Measurements from ENCODE around the gene ACP2. TPM values are rescaled to one million over a fixed set of nuclear protein-coding genes. Genes with fewer than 3 reads are reported as not detected.
A peak's percentile ranks its signal among the peaks of the same experiment; 100 is the strongest.

The ACP2 gene
- polyA plus RNA-seq, 3 donors: 30.4 to 40.0 (median 35.9) TPM

DNA sequence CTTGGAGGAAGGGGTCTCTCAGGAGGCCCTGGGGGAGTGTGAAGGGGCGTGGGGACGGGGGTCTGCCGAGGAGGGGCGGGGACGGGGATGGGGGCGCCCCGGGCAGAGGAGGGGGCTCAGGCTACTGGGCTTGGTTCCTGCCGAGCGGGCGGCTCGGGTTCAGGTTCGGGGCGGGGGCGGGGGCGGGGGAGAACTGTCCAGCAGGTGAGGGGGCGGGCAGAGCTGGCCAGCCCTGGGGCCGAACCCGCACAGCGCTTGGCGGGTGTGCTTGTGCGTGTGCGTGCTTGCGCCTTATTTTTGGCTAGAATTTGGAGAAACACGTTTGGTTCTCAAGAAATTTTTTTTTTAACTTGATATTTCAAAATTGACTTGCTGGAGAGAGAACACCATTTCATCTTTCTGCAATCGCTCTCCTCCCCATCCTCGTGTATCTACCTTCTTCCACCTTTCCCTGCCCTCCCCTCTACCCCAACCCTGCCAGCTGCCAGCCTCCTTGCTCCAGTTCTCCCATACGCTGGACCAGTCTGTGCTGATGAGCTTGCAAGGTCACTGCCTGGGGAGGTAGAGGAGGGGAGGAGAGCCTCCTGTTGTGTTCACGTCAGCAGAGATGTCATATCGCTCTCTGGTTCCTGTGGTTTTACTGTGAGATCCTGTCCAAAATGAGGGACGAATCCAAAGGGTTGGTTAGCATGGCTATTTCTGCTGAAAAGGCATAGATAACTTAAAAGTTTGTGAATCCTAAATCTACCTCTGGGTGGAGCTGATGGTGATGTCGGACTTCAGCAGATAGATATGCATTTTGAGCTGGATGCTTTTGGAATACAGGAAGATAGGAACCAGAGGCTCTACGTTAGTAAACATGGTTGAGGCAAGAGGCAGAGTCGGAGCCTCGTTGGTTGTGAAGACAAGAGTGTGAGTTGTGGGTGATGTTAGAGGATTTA, 22.0 kb upstream of the ACP2 start:
- 1 to 2% (median 2%) methylated on average over 29 to 34 of the region's 34 CpGs for WGBS, 3 donors
- peak overlapping the region; percentile 36 for H3K27ac ChIP-seq (ENCODE audit: low read depth, low read length)

DNA sequence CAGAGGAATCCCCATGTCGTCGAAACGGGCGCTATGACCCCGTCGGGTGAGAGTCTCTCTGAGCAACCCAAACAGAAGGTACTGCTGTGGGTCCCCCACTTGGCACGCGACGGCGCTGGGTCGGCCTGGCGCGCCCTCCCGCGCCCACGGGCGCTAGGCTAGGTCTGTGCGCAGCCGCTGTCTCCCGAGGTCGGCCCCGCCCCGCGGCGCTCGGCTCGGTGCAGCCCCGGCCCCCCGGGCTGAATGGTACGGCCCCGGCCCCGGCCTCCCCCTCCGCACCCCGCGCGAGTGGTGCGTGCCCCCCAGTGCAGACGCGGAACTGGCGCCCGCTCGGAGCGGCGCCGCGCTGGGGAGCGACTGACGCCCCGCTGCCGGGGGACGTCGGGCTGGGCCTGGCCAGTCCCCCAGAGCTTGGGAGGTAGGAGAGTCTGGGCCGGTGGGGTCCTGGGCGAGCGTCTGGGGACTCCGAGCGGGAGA, 21.3 kb upstream of the ACP2 start, which contains the start of gene MADD:
Gene MADD, plus strand, starts transcription at position 305 of the 477 bp plus-strand sequence.
- H3K27ac ChIP-seq (ENCODE audit: low read depth, low read length): peak within 1 kb of the TSS; percentile 36
- 1% methylated on average over 17 to 57 of the region's 57 CpGs for WGBS, 3 donors

DNA sequence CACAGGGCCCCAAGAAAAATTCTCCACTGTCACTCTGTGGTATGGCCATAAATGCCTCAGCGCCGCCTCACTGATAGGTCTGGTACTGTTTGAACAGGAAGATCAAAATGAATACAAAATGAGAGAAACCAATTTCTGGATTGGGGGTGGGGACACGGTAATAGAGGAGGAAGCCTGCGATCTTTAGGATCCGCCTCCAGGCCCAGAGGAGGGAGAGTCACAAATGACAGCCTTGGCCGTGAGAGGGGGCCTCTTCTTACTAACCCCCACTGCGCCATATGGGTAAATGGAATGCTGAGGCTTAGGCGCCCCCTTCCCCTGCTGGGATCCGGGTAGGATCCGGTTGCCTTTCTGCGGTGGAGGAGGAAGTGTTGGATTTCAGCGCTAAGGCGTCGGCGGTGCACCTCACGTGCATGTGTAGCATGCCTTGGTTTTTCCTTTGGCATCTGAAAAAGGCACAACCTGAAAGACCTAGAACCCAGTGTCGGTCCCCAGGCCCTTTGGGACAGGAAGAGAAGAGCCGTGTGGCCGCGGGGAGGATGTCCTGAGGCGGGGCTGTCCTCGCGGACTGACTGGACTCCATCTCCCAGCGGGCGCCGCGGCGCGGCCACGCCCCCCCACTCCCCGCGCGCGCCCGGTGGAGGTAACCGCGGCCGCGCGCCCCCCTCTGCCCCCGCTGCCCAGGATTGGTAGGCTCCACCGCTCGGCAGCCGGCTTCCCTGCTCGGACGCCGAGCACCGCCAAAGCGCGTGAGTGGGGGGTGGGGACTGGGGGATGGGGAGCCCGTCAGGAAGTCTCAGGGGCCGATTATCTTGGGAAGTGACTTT, 20.6 kb upstream of the ACP2 start:
- H3K27ac ChIP-seq (ENCODE audit: low read depth, low read length): peak overlapping the region; percentile 36
- 0 to 3% (median 1%) methylated on average over 45 to 52 of the region's 52 CpGs for WGBS, 3 donors

DNA sequence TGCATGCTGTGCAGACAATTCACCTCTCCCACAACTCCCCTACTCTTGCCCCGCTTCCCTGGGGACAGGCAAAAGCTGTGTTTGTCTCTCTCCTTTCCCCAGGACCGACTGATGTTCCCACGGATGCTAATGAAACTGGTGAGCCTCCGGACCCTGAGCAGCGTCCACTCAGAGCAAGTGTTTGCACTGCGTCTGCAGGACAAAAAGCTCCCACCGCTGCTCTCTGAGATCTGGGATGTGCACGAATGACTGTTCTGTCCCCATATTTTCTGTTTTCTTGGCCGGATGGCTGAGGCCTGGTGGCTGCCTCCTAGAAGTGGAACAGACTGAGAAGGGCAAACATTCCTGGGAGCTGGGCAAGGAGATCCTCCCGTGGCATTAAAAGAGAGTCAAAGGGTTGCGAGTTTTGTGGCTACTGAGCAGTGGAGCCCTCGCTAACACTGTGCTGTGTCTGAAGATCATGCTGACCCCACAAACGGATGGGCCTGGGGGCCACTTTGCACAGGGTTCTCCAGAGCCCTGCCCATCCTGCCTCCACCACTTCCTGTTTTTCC, 19.9 kb upstream of the ACP2 start:
- WGBS, 3 donors: 41 to 63% (median 44%) methylated on average over 13 of the region's 13 CpGs
- H3K27ac ChIP-seq (ENCODE audit: low read depth, low read length): no peak overlapping the region

DNA sequence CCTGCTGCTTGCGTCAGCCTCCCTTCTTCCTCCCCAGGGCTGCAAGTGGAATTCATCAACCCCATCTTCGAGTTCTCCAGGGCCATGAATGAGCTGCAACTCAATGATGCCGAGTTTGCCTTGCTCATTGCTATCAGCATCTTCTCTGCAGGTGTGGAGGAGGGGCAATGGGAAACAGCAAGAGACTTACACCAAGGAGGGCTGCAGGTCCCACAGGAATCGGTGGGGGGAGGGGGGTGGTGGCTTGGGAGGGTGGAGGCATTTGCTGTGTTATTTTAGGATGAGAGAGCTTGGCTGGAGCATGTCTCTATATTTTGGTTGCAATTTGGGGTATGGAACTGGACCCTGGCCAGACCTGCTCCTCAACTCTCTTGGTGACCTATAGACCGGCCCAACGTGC, 19.3 kb upstream of the ACP2 start:
- WGBS, 3 donors: 59 to 81% (median 61%) methylated on average over 6 of the region's 6 CpGs
- H3K27ac ChIP-seq (ENCODE audit: low read depth, low read length): no peak overlapping the region

DNA sequence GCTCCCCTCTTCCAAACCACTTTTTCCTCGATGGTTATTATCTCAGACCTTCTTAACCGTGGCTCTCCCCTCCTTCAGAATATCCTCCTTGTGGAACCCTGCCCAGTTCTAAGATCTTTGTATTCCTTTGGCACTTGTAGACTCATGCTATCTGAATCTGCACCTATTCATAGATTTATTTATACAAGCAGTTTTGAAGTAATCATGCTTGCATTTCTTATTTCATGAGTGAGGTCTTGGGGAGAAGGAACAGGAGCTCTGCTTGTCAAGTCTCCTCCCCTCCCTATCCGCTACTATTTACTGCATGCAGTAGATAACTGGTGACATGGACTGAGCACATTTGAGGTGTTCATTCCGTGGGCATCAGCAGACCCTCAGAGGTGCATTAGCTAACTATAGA, 15.9 kb upstream of the ACP2 start:
- no peak overlapping the region for H3K27ac ChIP-seq (ENCODE audit: low read depth, low read length)
- WGBS, 3 donors: 76 to 82% (median 81%) methylated on average over 4 of the region's 4 CpGs

DNA sequence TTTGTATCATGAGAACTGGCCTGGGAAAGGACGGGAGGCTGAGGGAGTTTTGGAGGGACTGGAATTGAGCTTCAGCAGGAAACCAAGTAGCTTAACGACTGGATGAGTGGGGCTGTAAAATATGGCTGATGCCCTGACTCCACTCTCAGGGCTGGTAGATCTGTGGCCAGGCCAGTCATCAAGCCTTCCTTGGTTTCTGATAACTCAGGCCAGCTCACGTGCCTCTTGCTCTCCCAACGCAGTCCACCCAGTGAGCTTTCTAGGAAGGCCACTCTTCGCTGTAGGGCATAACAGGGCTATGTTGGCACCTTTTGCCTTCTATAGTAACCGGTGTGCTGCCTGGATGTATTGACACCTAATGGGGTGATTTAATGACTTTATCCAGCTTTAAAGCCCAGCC, 15.5 kb upstream of the ACP2 start:
- H3K27ac ChIP-seq (ENCODE audit: low read depth, low read length): no peak overlapping the region
- 88 to 90% (median 89%) methylated on average over 6 of the region's 6 CpGs for WGBS, 3 donors

DNA sequence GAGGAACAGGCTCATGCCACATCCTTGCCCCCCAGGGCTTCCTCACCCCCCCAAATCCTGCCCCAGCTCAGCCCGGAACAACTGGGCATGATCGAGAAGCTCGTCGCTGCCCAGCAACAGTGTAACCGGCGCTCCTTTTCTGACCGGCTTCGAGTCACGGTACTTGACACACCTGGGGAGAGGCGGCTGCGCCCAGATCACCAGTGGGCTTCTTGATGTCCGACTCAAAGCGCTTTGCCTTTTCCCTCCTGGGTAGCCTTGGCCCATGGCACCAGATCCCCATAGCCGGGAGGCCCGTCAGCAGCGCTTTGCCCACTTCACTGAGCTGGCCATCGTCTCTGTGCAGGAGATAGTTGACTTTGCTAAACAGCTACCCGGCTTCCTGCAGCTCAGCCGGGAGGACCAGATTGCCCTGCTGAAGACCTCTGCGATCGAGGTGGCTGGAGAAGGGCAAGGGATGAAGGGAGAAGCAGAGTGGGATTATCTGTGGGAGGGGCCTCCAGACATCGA, 12.7 kb upstream of the ACP2 start:
- WGBS, 3 donors: 77 to 88% (median 78%) methylated on average over 21 to 22 of the region's 22 CpGs
- no peak overlapping the region for H3K27ac ChIP-seq (ENCODE audit: low read depth, low read length)

DNA sequence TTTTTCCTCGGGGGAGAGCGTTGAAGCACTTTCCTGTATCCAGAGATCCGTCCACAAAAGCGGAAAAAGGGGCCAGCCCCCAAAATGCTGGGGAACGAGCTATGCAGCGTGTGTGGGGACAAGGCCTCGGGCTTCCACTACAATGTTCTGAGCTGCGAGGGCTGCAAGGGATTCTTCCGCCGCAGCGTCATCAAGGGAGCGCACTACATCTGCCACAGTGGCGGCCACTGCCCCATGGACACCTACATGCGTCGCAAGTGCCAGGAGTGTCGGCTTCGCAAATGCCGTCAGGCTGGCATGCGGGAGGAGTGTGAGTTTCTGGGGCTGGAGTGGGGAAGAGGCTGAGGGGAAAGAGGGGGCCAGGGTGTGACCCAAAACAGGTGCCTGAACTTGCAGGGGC, 11.8 kb upstream of the ACP2 start:
- 83 to 93% (median 89%) methylated on average over 19 of the region's 19 CpGs for WGBS, 3 donors
- H3K27ac ChIP-seq (ENCODE audit: low read depth, low read length): no peak overlapping the region

DNA sequence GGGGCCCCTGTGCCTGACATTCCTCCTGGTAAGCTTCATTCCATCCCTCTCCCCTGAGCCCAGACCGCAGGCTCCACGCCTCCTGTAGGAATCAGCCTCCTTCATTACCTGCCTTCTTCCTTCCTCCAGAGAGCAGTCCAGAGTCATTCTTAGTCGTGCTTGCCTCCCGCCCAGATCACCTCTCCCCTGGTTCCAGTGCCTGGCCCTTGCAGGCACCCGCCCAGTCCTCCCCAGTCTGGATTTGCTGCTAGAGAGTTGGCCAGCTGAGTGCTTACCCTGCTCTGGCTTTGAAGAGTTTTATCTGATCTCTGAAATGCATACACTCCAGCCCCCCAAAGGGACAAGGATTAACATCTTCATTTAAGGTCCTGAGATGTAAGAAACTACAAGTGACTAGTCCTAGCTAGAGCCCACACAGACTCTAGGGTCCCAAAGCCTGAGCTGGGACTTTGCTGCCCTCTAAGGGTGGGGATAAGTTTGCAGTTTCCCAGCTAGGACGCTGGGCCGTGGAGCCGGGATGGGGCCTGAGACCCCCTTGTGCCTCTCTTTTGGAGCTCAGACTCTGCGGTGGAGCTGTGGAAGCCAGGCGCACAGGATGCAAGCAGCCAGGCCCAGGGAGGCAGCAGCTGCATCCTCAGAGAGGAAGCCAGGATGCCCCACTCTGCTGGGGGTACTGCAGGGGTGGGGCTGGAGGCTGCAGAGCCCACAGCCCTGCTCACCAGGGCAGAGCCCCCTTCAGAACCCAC, 10.8 kb upstream of the ACP2 start:
- no peak overlapping the region for H3K27ac ChIP-seq (ENCODE audit: low read depth, low read length)
- WGBS, 3 donors: 27 to 41% (median 35%) methylated on average over 10 of the region's 10 CpGs

DNA sequence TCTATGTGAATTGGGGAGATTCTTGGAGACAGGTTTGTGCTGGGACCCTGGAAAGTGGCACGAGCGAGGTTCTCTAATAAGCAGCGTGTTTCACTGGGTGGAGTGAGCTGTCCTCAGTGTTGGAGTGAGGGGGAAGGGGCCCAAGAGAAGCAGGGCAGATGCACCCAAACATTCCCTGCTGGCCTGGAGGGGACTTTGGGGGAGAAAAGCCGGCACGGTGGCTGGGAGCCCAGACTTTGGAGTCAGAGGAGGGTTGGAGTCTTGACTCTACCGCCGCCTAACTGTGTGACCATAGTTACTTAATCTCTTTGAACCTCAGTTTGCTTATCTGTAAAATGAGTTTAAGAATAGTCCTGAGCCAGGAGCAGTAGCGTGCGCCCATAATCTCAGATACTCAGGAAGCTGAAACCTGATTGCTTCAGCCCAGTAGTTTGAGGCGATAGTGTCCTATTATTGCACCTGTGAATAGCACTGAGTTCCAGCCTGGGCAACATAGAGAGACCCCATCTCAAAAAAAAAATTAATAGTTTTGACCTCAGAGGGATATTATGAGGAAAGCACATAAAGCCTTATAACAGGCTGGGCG, 9.8 kb upstream of the ACP2 start:
- peak overlapping the region; percentile 11 for H3K27ac ChIP-seq (ENCODE audit: low read depth, low read length)
- WGBS, 3 donors: 31 to 41% (median 41%) methylated on average over 11 of the region's 11 CpGs

DNA sequence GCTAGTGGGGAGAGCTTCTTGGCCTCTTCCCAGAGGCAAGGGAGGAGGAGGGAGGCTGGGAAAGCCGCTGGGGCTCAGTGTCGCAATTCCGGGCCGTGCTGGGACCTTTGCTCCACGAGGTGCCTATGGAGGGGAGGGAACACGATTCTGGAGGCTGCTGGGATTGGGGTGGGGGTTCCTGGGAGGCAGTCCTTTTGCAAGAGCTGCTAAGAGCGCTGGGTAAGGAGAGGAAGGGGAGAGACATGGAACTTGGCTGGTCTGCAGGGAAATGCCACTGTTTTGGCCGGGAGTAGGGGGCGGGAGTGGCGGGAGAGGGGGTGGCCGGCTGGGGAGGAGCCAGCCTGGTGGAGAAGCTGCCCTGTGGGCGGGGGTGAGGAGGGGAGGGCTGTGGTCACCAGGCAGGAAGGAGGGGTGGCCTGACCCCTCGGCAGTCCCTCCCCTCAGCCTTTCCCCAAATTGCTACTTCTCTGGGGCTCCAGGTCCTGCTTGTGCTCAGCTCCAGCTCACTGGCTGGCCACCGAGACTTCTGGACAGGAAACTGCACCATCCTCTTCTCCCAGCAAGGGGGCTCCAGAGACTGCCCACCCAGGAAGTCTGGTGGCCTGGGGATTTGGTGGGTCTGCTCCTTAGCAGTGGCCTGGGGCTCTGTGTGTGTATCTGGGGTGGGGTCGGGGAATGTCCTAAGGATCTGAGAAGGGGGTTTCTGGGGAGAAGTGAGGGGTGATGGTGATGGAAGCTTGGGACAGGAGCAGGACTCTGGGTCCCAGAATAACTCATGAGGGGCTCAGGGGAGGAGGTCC, 9.1 kb upstream of the ACP2 start, which contains the start of gene NR1H3:
Gene NR1H3, plus strand, starts transcription at position 480 of the 800 bp plus-strand sequence. CDS start 1,221 bp downstream, outside the sequence.
- H3K27ac ChIP-seq (ENCODE audit: low read depth, low read length): peak within 1 kb of the TSS; percentile 11
- 1 to 5% (median 3%) methylated on average over 15 of the region's 15 CpGs for WGBS, 3 donors

DNA sequence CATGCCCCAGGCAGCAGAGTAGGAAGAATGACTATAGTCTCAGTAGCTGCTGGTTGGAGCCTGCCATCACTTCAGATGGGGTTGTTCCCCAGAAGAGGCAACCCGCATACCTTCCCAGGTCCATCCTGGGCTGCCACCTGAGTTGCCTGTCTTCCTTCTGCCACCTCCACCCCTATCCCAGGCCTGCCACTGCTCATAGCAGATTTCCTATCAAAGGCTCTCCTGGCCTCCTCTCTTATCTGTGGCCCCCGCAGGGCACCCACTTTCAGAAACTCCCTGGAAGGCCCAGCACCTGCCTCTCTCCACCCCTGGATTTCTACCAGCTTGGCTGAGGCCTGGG, 8.5 kb upstream of the ACP2 start:
- 38 to 58% (median 57%) methylated on average over 2 of the region's 2 CpGs for WGBS, 3 donors
- peak overlapping the region; percentile 4 for H3K27ac ChIP-seq (ENCODE audit: low read depth, low read length)

DNA sequence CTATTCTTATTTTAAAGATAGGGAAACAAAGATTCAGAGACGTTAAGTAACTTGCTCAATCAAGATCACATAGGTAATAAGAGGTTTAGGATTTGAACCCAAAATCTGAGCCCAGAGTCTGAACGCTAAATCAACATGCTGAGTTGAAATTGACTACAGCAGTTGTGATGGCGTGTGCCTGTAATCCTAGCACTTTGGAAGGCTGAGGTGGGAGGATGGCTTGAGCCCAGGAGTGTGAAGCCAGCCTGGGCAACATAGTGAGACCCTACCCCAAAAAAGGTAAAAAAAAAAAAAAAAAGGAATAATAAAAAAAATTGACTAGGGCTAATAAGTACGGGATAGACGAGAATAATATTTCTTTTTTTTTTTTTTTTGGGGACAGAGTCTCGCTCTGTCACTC, 7.8 kb upstream of the ACP2 start:
- WGBS, 3 donors: 80 to 88% (median 82%) methylated on average over 5 to 6 of the region's 6 CpGs
- no peak overlapping the region for H3K27ac ChIP-seq (ENCODE audit: low read depth, low read length)

DNA sequence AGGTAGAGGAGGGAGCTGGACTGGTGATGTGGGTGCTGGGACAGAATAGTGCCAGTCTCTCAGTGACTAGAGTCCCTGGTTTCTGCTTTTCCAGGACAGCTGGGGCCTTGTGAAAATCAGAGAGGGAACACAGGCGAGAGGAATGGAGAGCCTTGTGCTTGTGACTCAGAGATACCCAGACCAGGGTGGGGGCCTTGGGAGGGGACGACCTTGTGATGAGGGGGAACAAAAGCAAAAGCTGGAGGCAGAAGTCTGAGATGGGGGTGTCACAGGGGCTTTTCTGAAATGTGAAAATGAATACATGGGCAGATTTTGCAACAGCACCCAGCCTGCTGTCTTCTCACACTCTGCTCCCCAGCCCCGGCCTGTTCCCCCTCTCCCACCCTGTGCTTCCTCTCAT, 5.8 kb upstream of the ACP2 start:
- 17 to 40% (median 29%) methylated on average over 3 of the region's 3 CpGs for WGBS, 3 donors
- H3K27ac ChIP-seq (ENCODE audit: low read depth, low read length): no peak overlapping the region

DNA sequence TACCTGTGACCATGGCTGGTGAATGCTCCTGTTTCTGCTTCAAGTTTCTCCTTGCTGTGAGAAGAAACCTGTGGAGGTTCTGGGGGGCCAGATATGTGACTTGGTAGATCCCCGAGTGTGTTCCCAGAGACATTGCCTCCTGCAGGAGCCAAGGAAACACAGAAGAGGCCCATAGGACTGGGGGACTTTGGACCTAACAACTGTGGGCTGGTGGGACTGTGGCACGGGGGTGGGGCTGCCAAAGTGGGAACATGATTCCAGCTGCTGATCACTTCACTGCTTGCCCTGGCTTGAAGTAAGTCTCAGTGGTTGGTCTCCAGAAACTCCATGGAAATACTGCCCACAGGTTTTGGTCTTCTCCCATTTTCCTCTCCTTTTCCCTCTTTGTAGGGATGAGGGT, 5.0 kb upstream of the ACP2 start:
- H3K27ac ChIP-seq (ENCODE audit: low read depth, low read length): no peak overlapping the region
- 71 to 90% (median 81%) methylated on average over 2 of the region's 2 CpGs for WGBS, 3 donors

DNA sequence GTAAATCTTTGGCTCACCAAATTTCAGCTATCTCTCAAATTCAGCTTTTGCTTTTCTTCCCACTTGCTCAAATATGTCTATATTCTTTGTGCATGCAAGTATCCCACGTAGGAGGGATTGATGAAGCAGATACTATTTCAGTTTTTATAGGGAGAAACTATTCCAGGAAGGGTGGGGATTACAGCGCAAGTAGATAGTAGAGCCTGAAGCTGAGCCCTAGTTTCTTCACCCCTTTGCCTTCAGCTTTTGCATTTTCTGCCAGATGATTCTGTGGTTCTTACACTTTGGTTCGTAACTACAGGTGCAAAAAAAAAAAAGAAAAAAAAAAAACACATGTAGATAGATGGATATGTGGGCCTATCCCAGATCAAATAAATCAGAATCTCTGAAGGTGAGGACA, 3.1 kb upstream of the ACP2 start:
- WGBS, 3 donors: 79 to 87% (median 84%) methylated on average over 3 of the region's 3 CpGs
- H3K27ac ChIP-seq (ENCODE audit: low read depth, low read length): no peak overlapping the region

All from adipose tissue (tissue), 3 donors.